BJ (cell line): ENCODE measurements around the gene MTHFD1L. TPM values are rescaled to one million over a fixed set of nuclear protein-coding genes. Genes with fewer than 3 reads are reported as not detected.
"Not testable (repeated sequence)": the region's sequence is repeated elsewhere in the genome, so short reads cannot be mapped to it uniquely, and the experiment has no call there.

Experiments used
- CTCF ChIA-PET: fragments of 350-600 bp; formaldehyde crosslinking; extraction: SDS; loops from one replicate; lab custom pipeline; 2021; ENCODE audit warnings: antibody characterized with exemption, inconsistent platforms; lab: Yijun Ruan, JAX
- POLR2A ChIA-PET: fragments of 300-600 bp; sonication (Branson Sonifier 250); formaldehyde crosslinking; extraction: SDS; loops from one replicate; lab custom pipeline; 2021; ENCODE audit warnings: antibody characterized with exemption; lab: Charles Lee
- DNase-seq: peaks from one replicate; pipeline ENCODE4 v3.0.0-alpha.2; 2011; ENCODE audit warnings: low read depth
- H3K27me3 ChIP-seq: 2 replicates; pipeline ENCODE4 v1.6.0; 2011; ENCODE audit warnings: low read length; ENCODE audit not compliant: control insufficient read depth, insufficient read depth
- H3K36me3 ChIP-seq: 2 replicates; pipeline ENCODE4 v1.5.1; 2011; ENCODE audit warnings: low read length; ENCODE audit not compliant: control insufficient read depth, insufficient read depth
- H3K4me3 ChIP-seq: 2 replicates; pipeline ENCODE4 v1.5.1; 2011; ENCODE audit warnings: low read depth, mild to moderate bottlenecking, control low read depth, low read length
- polyA plus RNA-seq: library from polyadenylated mRNA; depleted of rRNA; stranded (reverse); fragments of >200 nt; gene quantifications from 2 replicates; pipeline ENCODE4 v1.2.3, GENCODE V29; 2011
- TF ChIP-seq, protein P1 (sequence below): IDR thresholded peaks from 2 replicates; pipeline ENCODE4 v1.5.1; 2011; ENCODE audit warnings: low read depth, mild to moderate bottlenecking, control low read depth, inconsistent platforms, low read length, moderate library complexity; ENCODE audit not compliant: insufficient read depth

Gene MTHFD1L
- polyA plus RNA-seq, 1 experiment: 58.9 TPM

DNA sequence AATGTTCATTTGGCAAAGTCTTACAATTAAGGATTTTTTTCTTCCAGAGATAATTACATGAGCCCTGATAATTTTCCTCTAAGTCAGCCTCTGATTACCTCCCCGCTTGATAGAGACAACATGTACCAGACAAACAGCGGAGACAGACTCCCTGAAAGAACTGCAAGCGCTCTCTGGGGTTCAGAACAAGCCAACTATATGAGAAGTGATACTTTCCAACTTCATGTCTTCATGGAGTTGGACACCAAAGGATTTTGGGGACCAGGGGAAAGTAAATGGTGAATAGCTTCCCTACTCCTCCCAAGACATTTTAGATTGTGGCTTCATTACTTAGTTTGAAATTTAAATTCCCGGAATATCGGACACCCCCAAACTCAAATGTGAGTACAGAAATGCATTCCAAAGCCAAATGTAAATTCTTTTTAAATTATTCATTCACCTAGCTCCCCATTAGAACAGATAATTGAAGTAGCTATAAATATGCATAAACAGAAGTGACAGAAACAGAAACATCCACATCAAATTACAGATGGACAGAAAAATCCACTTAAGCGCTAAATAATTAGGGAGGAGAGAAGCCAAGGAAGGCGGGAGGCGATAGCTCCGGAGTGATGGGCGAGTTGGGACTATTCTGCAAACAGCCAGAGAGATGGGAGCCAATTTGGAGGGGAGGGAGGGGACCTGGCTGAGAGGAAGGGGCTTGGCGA, 244.5 kb downstream of the MTHFD1L start:
- TF ChIP-seq, protein P1, sequence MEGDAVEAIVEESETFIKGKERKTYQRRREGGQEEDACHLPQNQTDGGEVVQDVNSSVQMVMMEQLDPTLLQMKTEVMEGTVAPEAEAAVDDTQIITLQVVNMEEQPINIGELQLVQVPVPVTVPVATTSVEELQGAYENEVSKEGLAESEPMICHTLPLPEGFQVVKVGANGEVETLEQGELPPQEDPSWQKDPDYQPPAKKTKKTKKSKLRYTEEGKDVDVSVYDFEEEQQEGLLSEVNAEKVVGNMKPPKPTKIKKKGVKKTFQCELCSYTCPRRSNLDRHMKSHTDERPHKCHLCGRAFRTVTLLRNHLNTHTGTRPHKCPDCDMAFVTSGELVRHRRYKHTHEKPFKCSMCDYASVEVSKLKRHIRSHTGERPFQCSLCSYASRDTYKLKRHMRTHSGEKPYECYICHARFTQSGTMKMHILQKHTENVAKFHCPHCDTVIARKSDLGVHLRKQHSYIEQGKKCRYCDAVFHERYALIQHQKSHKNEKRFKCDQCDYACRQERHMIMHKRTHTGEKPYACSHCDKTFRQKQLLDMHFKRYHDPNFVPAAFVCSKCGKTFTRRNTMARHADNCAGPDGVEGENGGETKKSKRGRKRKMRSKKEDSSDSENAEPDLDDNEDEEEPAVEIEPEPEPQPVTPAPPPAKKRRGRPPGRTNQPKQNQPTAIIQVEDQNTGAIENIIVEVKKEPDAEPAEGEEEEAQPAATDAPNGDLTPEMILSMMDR: no peak
- no peaks in the 10 kb centered on the region for H3K27me3 ChIP-seq
- H3K36me3 ChIP-seq: no peaks in the 10 kb centered on the region
- no peak for DNase-seq
- ChIA-PET CTCF (interaction anchor here (0.6 to 1.4 kb wide), 3 partner anchors 14 to 61 kb away, joined by 3 read pairs; no protein-coding TSS in a partner anchor), POLR2A (interaction anchor here (0.7 kb wide), 1 partner anchor 1362 kb away, joined by 3 read pairs; no protein-coding TSS in a partner anchor)
- H3K4me3 ChIP-seq: no peak overlapping the region

DNA sequence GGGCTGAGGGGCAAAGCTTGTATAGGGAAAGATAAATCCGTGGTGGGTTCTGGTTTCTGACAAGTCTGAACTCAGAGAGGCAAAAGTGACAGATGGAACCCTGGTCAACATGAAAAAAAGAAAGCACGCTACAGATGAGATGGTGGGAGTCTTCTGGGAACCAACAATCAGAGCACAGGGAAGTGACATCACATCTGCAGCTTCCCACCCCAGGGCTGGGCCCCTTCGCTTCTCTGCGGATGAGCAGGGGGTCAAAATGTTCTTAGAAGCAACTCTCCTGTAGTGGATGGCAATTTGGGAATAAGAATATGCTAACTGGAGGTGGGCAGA, 245.0 kb downstream of the MTHFD1L start:
- CTCF ChIA-PET: interaction anchor here (0.6 to 1.4 kb wide), 2 partner anchors 26 to 61 kb away, joined by 3 read pairs; no protein-coding TSS in a partner anchor
- POLR2A ChIA-PET: no interaction called here
- Histone ChIP-seq H3K36me3 (no peaks in the 10 kb centered on the region), H3K27me3 (no peaks in the 10 kb centered on the region), H3K4me3 (no peak overlapping the region)
- TF ChIP-seq, protein P1: no peak
- DNase-seq: no peak

- POLR2A ChIA-PET: no interaction called here
- TF ChIP-seq, protein P1: no peak
- Histone ChIP-seq H3K36me3 (no peaks in the 10 kb centered on the region), H3K4me3 (no peak overlapping the region), H3K27me3 (no peaks in the 10 kb centered on the region)
- CTCF ChIA-PET: interaction anchor here (1.4 kb wide), 1 partner anchor 213 kb away, joined by 4 read pairs; no protein-coding TSS in a partner anchor
- no peak for DNase-seq
These were observed 246.2 kb downstream of the MTHFD1L start for GRCh38 chr6:151111670-151112069.

GRCh38 chr6:151112130-151112529, 246.6 kb downstream of the MTHFD1L start:
- H3K4me3 ChIP-seq: no peak overlapping the region
- ChIA-PET CTCF (interaction anchor here (1.4 kb wide), 1 partner anchor 212 kb away, joined by 4 read pairs; no protein-coding TSS in a partner anchor), POLR2A (no interaction called here)
- no peaks in the 10 kb centered on the region for H3K36me3 ChIP-seq
- no peaks in the 10 kb centered on the region for H3K27me3 ChIP-seq
- TF ChIP-seq, protein P1: no peak
- no peak for DNase-seq

DNA sequence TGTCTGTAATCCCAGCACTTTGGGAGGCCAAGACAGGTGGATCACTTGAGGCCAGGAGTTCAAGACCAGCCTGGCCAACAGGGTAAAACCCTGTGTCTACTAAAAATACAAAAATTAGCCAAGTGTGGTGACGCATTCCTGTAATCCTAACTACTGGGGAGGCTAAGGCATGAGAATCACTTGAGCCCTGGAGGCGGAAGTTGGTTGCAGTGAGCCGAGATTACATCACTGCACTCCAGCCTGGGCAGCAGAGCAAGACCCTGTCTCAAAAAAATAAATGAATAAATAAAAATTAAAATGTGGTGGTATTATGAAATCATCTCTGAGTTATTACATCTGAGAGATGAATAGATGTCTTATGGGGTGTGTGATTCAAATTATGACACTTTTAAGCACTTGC, 247.4 kb downstream of the MTHFD1L start:
- POLR2A ChIA-PET, DNase-seq, H3K27me3 ChIP-seq, CTCF ChIA-PET, H3K4me3 ChIP-seq, H3K36me3 ChIP-seq: not testable (repeated sequence)
